ENCODE results near the gene PCDHGA7.
"Not testable (repeated sequence)": the region's sequence is repeated elsewhere in the genome, so short reads cannot be mapped to it uniquely, and the experiment has no call there.

The PCDHGA7 gene

DNA sequence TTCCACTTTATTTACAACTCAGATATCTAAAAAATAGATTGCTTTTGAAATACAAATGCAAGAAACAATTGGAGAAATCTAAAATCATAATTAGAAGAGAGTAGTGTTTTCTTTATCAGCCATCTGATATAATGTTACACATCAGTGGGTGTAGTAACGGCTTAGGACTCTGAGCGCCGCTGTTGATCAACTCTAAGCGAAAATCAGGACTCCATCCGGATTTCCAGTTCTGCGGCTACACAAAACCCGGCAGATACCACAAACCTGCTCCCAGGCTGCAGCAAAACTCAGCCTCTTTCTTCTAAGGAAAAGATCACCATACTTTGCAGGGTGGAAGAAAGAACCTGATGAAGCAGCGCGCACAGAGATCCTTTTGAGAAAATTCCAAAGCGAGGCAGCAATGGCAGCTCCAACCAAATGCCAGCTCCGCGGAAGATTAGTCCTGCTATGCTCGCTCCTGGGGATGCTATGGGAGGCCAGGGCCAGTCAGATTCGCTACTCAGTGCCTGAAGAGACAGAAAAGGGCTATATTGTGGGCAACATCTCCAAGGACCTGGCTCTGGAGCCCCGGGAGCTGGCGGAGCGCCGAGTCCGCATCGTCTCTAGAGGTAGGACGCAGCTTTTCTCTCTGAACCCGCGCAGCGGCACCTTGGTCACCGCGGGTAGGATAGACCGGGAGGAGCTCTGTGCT, 20.2 kb downstream of the PCDHGA7 start, which contains the start of gene PCDHGA9:
TSS of gene PCDHGA9 (plus strand) at position 226 of the 691 bp plus-strand sequence. CDS start at position 401, 175 bp downstream.
- H3K27ac ChIP-seq = no peak within 1 kb of the TSS
- TF ChIP-seq, protein P1, sequence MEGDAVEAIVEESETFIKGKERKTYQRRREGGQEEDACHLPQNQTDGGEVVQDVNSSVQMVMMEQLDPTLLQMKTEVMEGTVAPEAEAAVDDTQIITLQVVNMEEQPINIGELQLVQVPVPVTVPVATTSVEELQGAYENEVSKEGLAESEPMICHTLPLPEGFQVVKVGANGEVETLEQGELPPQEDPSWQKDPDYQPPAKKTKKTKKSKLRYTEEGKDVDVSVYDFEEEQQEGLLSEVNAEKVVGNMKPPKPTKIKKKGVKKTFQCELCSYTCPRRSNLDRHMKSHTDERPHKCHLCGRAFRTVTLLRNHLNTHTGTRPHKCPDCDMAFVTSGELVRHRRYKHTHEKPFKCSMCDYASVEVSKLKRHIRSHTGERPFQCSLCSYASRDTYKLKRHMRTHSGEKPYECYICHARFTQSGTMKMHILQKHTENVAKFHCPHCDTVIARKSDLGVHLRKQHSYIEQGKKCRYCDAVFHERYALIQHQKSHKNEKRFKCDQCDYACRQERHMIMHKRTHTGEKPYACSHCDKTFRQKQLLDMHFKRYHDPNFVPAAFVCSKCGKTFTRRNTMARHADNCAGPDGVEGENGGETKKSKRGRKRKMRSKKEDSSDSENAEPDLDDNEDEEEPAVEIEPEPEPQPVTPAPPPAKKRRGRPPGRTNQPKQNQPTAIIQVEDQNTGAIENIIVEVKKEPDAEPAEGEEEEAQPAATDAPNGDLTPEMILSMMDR (conservative IDR thresholded peaks at IDR 0.05; ENCODE audit: low read depth) = peak; percentile 23; the same call in 1 of the 2 replicates
- DNase-seq (ENCODE audit: low spot score) = peak; percentile 47
- ChIA-PET CTCF (interaction anchor here (0.6 to 1.4 kb wide), 9 partner anchors 15 to 516 kb away, joined by 3 to 7 read pairs (median 5); partner anchors contain the start of genes PCDHAC1 and PCDHGB7), POLR2A (ENCODE audit: low non-redundant PET) (interaction anchor here (1.1 kb wide), 1 partner anchor 107 kb away, joined by 3 read pairs; no protein-coding TSS in a partner anchor)

DNA sequence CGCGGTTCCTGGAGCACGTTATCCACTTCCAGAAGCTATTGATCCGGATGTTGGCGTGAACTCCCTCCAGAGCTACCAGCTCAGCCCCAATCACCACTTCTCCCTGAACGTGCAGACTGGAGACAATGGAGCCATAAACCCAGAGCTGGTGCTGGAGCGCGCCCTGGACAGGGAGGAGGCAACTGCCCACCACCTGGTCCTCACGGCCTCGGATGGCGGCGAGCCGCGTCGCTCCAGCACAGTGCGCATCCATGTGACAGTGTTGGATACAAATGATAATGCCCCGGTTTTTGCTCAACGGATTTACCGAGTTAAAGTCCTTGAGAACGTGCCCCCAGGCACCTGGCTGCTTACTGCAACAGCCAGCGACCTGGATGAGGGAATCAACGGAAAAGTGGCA, 20.8 kb downstream of the PCDHGA7 start:
- ChIA-PET POLR2A (ENCODE audit: low non-redundant PET) (interaction anchor here (1.1 kb wide), 1 partner anchor 106 kb away, joined by 3 read pairs; no protein-coding TSS in a partner anchor), CTCF (interaction anchor here (0.6 to 1.4 kb wide), 10 partner anchors 14 to 517 kb away, joined by 3 to 7 read pairs (median 4); partner anchors contain the start of genes PCDHAC1 and PCDHGB7)
- TF ChIP-seq, protein P1 (conservative IDR thresholded peaks at IDR 0.05; ENCODE audit: low read depth) = no peak
- no peak for DNase-seq (ENCODE audit: low spot score)
- no peak overlapping the region for H3K27ac ChIP-seq

DNA sequence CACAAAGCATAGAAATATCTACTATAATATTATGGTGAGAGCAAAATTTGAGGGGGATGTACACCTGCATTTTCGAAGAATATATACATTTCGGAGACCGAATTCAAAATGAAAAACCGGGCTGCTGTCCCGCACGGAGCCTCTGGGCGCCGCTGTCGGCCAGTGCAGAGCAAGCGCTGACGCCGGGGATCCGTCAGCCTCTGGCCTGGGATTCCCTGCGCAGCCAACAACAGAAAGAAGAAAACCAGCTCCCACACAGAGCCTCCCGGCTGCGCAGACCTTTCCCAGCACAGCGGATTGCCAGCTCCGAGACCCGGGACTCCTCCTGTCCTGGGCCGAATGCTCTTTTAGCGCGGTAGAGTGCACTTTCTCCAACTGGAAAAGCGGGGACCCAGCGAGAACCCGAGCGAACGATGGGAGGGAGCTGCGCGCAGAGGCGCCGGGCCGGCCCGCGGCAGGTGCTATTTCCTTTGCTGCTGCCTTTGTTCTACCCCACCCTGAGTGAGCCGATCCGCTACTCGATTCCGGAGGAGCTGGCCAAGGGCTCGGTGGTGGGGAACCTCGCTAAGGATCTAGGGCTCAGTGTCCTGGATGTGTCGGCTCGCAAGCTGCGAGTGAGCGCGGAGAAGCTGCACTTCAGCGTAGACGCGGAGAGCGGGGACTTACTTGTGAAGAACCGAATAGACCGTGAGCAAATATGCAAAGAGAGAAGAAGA, 25.4 kb downstream of the PCDHGA7 start, which contains the start of gene PCDHGB6:
TSS of gene PCDHGB6 (plus strand) at position 232 of the 716 bp plus-strand sequence. CDS start at position 414, 182 bp downstream.
- DNase-seq (ENCODE audit: low spot score); POLR2A ChIA-PET (ENCODE audit: low non-redundant PET); H3K27ac ChIP-seq: not testable (repeated sequence)
- CTCF ChIA-PET = interaction anchor here (0.6 to 0.9 kb wide), 4 partner anchors 9 to 1006 kb away, joined by 3 to 4 read pairs (median 3); partner anchors contain the start of genes PCDHGA8 and PCDHGB7
- TF ChIP-seq, protein P1 (conservative IDR thresholded peaks at IDR 0.05; ENCODE audit: low read depth) = peak; percentile 58

DNA sequence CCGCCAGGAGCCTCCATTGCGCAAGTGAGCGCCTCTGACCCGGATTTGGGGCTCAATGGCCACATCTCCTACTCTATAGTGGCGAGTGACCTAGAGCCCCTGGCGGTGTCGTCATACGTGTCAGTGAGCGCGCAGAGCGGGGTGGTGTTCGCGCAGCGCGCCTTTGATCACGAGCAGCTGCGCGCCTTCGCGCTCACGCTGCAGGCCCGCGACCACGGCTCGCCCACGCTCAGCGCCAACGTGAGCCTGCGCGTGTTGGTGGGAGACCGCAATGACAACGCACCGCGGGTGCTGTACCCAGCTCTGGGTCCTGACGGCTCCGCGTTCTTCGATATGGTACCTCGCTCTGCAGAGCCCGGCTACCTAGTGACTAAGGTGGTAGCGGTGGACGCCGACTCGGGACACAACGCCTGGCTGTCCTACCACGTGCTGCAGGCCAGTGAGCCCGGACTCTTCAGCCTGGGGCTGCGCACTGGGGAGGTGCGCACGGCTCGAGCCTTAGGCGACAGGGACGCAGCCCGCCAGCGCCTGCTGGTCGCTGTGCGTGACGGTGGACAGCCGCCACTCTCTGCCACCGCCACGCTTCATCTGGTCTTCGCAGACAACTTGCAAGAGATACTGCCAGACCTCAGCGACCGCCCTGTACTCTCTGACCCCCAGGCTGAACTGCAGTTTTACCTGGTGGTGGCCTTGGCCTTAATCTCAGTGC, 27.2 kb downstream of the PCDHGA7 start:
- ChIA-PET POLR2A (ENCODE audit: low non-redundant PET) (no interaction called here), CTCF (interaction anchor here (0.6 kb wide), 1 partner anchor 35 kb away, joined by 6 read pairs; no protein-coding TSS in a partner anchor)
- no peak for DNase-seq (ENCODE audit: low spot score)
- H3K27ac ChIP-seq = no peak overlapping the region
- TF ChIP-seq, protein P1 (conservative IDR thresholded peaks at IDR 0.05; ENCODE audit: low read depth) = no peak

DNA sequence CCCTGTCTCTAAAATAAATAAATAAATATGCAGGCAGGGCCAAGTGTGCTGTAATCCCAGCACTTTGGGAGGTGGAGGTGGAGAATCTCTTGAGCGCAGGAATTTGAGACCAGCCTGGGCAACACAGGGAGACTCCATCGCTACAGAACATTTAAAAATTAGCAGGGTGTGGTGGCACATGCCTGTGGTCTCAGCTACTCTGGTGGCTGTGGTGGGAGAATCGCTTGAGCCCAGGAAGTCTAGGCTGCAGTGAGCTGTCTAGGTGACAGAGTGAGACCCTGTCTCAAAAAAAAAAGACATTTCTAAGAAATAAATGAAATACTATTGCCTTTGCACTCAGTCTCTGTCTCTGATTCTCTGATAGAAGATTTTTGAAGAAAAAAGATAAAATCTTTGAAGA, 29.0 kb downstream of the PCDHGA7 start:
- POLR2A ChIA-PET (ENCODE audit: low non-redundant PET) = no interaction called here
- TF ChIP-seq, protein P1 (conservative IDR thresholded peaks at IDR 0.05; ENCODE audit: low read depth) = no peak
- CTCF ChIA-PET = interaction anchor here (3.3 kb wide), 1 partner anchor 152 kb away, joined by 11 read pairs; no protein-coding TSS in a partner anchor
- DNase-seq (ENCODE audit: low spot score) = no peak
- no peak overlapping the region for H3K27ac ChIP-seq
